Fibroblast of skin of left biceps (primary cell): ENCODE measurements around the gene LIMA1.
A peak's percentile ranks its signal among the peaks of the same experiment; 100 is the strongest.
"Not testable (repeated sequence)": the region's sequence is repeated elsewhere in the genome, so short reads cannot be mapped to it uniquely, and the experiment has no call there.

Experiments used
- DNase-seq, 2 experiments: peaks; one replicate each; pipeline ENCODE4 v3.0.0-alpha.2; 2013; ENCODE audit warnings: low read depth in 2 of 2

LIMA1 gene

GRCh38 chr12:50248411-50248810 is 34.9 kb downstream of the LIMA1 start:
- DNase-seq = no peak

GRCh38 chr12:50247665-50248064 is 35.7 kb downstream of the LIMA1 start:
- not testable (repeated sequence) for DNase-seq

- DNase-seq = peak; percentile 91 to 94
These were observed 36.3 kb downstream of the LIMA1 start for GRCh38 chr12:50246873-50247612.

GRCh38 chr12:50246197-50246865 is 37.0 kb downstream of the LIMA1 start:
- no peak for DNase-seq

- DNase-seq = no peak
These were observed 39.8 kb downstream of the LIMA1 start for GRCh38 chr12:50243507-50243906.

- DNase-seq = peak in 1 of 2 experiments; percentile 63
These were observed 40.5 kb downstream of the LIMA1 start for GRCh38 chr12:50242751-50243191.

GRCh38 chr12:50241178-50241577 is 42.1 kb downstream of the LIMA1 start:
- DNase-seq = no peak

GRCh38 chr12:50240792-50241114 is 42.6 kb downstream of the LIMA1 start:
- DNase-seq = no peak

GRCh38 chr12:50240096-50240791 is 43.1 kb downstream of the LIMA1 start:
- DNase-seq = no peak

- no peak for DNase-seq
These were observed 43.9 kb downstream of the LIMA1 start for GRCh38 chr12:50239355-50239891.

- no peak for DNase-seq
These were observed 49.0 kb downstream of the LIMA1 start for GRCh38 chr12:50234347-50234746.

- no peak for DNase-seq
These were observed 50.5 kb downstream of the LIMA1 start for GRCh38 chr12:50232771-50233209.

- no peak for DNase-seq
These were observed 51.1 kb downstream of the LIMA1 start for GRCh38 chr12:50232206-50232605.

GRCh38 chr12:50231346-50231745 is 52.0 kb downstream of the LIMA1 start:
- DNase-seq = no peak

GRCh38 chr12:50230217-50230616 is 53.1 kb downstream of the LIMA1 start:
- no peak for DNase-seq

GRCh38 chr12:50224026-50224692 is 59.2 kb downstream of the LIMA1 start:
- no peak for DNase-seq

GRCh38 chr12:50222275-50222783 is 61.0 kb downstream of the LIMA1 start:
- DNase-seq = peak; percentile 83 to 85

GRCh38 chr12:50221228-50222008 is 61.9 kb downstream of the LIMA1 start:
- DNase-seq = peak; percentile 93 to 95

GRCh38 chr12:50220363-50220995 is 62.8 kb downstream of the LIMA1 start:
- DNase-seq = no peak

GRCh38 chr12:50219544-50219943 is 63.8 kb downstream of the LIMA1 start:
- DNase-seq = no peak
